ENCODE measurements around the gene ZC3H10. TPM values are rescaled to one million over a fixed set of nuclear protein-coding genes. Genes with fewer than 3 reads are reported as not detected.

The ZC3H10 gene
- total and polyA plus RNA-seq, 2 experiments from 2014 or later: 2.7 to 3.0 TPM

DNA sequence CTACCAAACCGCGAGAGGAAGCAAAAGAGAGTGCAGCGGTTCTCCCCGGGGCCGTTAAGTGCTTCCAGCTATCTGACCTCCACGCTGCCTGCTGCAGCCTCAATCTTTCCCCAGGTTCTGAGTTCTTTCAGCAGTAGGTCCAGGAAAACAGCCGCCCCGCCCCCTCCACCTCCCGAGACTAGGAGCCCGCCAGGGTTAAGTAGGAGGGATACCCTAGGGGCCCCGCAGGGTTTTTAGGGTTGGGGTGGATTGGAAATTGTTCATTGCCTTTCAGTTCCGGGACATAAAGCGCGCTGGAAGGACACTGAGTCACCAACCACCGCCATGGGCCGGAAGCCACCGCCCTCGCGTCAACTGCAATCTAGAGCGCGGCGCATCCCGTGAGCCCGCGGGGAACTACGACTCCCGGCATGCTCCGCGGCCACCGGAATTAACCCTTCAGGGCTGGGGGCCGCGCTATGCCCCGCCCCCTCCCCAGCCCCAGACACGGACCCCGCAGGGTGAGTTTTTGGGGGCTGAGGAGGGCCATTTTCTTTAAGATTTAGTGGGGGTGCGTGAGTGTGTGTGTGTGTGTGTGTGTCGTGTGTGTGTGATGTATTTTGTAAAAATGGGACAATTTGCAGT lies 34.2 kb downstream of the ZC3H10 start, which contains the start of gene MYL6B:
Gene MYL6B (plus strand): TSS at position 456 of the 624 bp plus-strand sequence. CDS start 1,332 bp downstream, outside the sequence.
- in situ Hi-C loops (cut with MboI): no loop called here
- Histone ChIP-seq H3K9me2 (ENCODE audit: insufficient read depth) (no peaks in the 10 kb centered on the region), H3F3A (ENCODE audit: insufficient read depth) (peaks cover 16% of the 10 kb centered on the region; the same call in 1 of the 2 replicates), H2AFZ (peak within 1 kb of the TSS; percentile 92), H3K9me3 (ENCODE audit: low read depth) (no peaks in the 10 kb centered on the region), H4K20me1 (ENCODE audit: insufficient read depth) (no peaks in the 10 kb centered on the region), H3K4me2 (ENCODE audit: unreplicated experiment) (peak within 1 kb of the TSS; percentile 87), H3K4me3 (peak within 1 kb of the TSS; percentile 78), H3K9ac (peak within 1 kb of the TSS; percentile 82), H3K79me2 (ENCODE audit: insufficient read depth) (peaks cover 20% of the 10 kb centered on the region), H3K36me3 (ENCODE audit: low read depth) (no peaks in the 10 kb centered on the region), H3K27me3 (replicated peaks; ENCODE audit: insufficient read depth) (no peaks in the 10 kb centered on the region), H3K27ac (peak within 1 kb of the TSS; percentile 81), H3K4me1 (ENCODE audit: insufficient read depth) (peaks cover 16% of the 10 kb centered on the region)
- WGBS, 2 experiments (ENCODE audit: low coverage in 1 of 2, low lambda C conversion rate in 2 of 2, missing lambda C conversion rate in 2 of 2): 1% methylated on average over 23 to 28 of the region's 37 CpGs
- peak; percentile 98 for DNase-seq
- TF ChIP-seq EZH2phosphoT487 (IDR thresholded peaks at IDR 0.05; ENCODE audit: insufficient read depth, low read depth): no peak
- TF ChIP-seq EZH2 (IDR thresholded peaks at IDR 0.05; ENCODE audit: insufficient read depth, poor library complexity, severe bottlenecking): no peak

DNA sequence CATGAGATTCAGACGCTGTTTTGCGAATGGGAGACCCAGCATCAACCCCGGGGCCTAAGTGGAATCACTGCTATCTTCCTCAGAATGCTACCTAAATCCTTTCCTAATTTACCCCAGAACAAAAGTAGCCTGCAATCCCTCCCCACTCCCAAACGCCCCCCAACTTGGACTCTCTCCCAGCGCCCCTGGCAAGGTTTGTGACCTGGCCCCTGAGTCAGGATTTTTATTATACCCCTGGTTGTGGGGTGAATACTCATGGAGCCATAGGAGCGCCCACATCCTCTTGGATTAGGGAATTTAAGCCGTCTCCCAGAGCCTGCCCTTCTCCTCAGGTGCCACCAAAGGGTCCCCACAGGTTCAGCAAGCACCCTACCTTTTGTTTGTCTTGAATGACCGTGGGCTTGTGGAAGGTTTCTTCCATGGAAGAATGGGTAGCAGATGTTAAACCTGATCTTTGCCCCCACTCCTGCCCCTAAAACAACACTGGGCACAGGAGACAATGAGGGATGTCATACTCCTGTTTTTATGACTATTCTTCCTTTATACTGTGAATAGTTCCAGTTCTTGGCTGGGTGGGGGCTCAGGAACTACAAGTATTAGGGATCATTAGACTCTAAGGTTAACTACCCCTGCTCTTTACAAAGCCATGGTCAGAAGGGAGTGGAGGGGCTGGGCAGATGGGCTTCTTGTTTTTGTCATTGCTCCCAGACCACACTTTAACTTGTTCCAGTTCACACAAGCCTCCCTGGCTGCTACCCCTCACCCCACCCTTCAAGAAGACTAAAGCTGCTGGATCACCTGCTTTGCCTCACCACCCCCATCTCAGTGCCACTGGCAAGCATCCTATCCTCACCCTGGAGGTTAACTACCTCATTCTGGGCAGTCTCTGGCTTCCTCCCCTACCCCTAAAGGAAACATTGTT lies 35.0 kb downstream of the ZC3H10 start:
- Histone ChIP-seq H3K4me1 (ENCODE audit: insufficient read depth) (peaks cover 16% of the 10 kb centered on the region), H3K4me3 (peak overlapping the region; percentile 78), H3K36me3 (ENCODE audit: low read depth) (no peaks in the 10 kb centered on the region), H3K4me2 (ENCODE audit: unreplicated experiment) (peak overlapping the region; percentile 87), H3K79me2 (ENCODE audit: insufficient read depth) (peaks cover 20% of the 10 kb centered on the region), H3K27me3 (replicated peaks; ENCODE audit: insufficient read depth) (no peaks in the 10 kb centered on the region), H3K27ac (0 out of 2 replicates have a peak overlapping the region, but pooled peaks have one; percentile 81), H3F3A (ENCODE audit: insufficient read depth) (peaks cover 17% of the 10 kb centered on the region; the same call in 1 of the 2 replicates), H3K9me2 (ENCODE audit: insufficient read depth) (no peaks in the 10 kb centered on the region), H2AFZ (peak overlapping the region; percentile 92), H3K9ac (peak overlapping the region; percentile 82), H4K20me1 (ENCODE audit: insufficient read depth) (no peaks in the 10 kb centered on the region), H3K9me3 (ENCODE audit: low read depth) (no peaks in the 10 kb centered on the region)
- TF ChIP-seq EZH2 (IDR thresholded peaks at IDR 0.05; ENCODE audit: insufficient read depth, poor library complexity, severe bottlenecking): no peak
- 1 to 3% methylated on average over 8 of the region's 8 CpGs for WGBS, 2 experiments (ENCODE audit: low coverage in 1 of 2, low lambda C conversion rate in 2 of 2, missing lambda C conversion rate in 2 of 2)
- in situ Hi-C loops (cut with MboI): no loop called here
- peak; percentile 30 for DNase-seq

GRCh38 chr12:56153678-56154065 lies 35.6 kb downstream of the ZC3H10 start:
- Histone ChIP-seq H3K27me3 (replicated peaks; ENCODE audit: insufficient read depth) (no peaks in the 10 kb centered on the region), H3K79me2 (ENCODE audit: insufficient read depth) (peaks cover 25% of the 10 kb centered on the region), H2AFZ (no peak overlapping the region), H3K27ac (no peak overlapping the region), H3F3A (ENCODE audit: insufficient read depth) (peaks cover 20% of the 10 kb centered on the region), H3K9ac (peak overlapping the region; percentile 82; the same call in 1 of the 2 replicates), H3K4me2 (ENCODE audit: unreplicated experiment) (no peak overlapping the region), H3K4me1 (ENCODE audit: insufficient read depth) (peaks cover 16% of the 10 kb centered on the region), H3K9me3 (ENCODE audit: low read depth) (no peaks in the 10 kb centered on the region), H3K36me3 (ENCODE audit: low read depth) (no peaks in the 10 kb centered on the region), H4K20me1 (ENCODE audit: insufficient read depth) (no peaks in the 10 kb centered on the region), H3K4me3 (no peak overlapping the region), H3K9me2 (ENCODE audit: insufficient read depth) (no peaks in the 10 kb centered on the region)
- DNase-seq: no peak
- in situ Hi-C loops (cut with MboI): no loop called here
- WGBS, 2 experiments (ENCODE audit: low coverage in 1 of 2, low lambda C conversion rate in 2 of 2, missing lambda C conversion rate in 2 of 2): 72 to 83% methylated on average over 5 of the region's 5 CpGs
- TF ChIP-seq EZH2 (IDR thresholded peaks at IDR 0.05; ENCODE audit: insufficient read depth, poor library complexity, severe bottlenecking) (no peak), EZH2phosphoT487 (IDR thresholded peaks at IDR 0.05; ENCODE audit: insufficient read depth, low read depth) (no peak)

DNA sequence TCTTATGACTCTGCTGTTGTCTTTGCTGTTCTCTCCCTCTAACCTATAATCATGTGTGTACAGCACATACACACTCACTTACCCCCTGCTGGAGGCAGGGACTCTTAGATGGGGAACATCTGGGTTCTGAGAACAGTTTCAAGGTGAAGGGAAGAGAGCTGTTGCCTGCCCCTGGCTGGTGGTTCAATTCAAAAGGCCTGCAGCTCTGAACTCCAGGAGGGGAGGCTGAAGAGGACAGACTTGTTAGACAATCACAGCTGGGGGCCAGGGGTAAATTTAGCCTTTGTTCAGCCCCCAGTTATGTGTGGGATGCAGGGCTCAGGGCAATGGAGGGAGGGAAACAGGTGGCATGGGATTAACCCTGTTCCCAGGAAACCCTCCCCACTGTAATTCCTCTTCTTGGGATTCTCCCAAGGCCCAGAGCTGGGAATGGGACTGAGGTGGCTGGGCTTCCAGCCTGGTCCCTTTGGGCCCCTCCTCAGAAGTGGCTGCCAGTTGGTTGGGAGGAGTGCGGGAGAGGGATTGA lies 36.2 kb downstream of the ZC3H10 start:
- Histone ChIP-seq H3K4me3 (no peak overlapping the region), H3F3A (ENCODE audit: insufficient read depth) (peaks cover 26% of the 10 kb centered on the region), H3K79me2 (ENCODE audit: insufficient read depth) (peaks cover 31% of the 10 kb centered on the region), H3K36me3 (ENCODE audit: low read depth) (no peaks in the 10 kb centered on the region), H3K9me3 (ENCODE audit: low read depth) (no peaks in the 10 kb centered on the region), H3K4me2 (ENCODE audit: unreplicated experiment) (no peak overlapping the region), H3K27ac (no peak overlapping the region), H3K9ac (no peak overlapping the region), H4K20me1 (ENCODE audit: insufficient read depth) (0 out of 2 replicates have a peak, but pooled peaks cover under 1% of the 10 kb centered on the region), H3K9me2 (ENCODE audit: insufficient read depth) (no peaks in the 10 kb centered on the region), H3K4me1 (ENCODE audit: insufficient read depth) (peaks cover 16% of the 10 kb centered on the region), H2AFZ (no peak overlapping the region), H3K27me3 (replicated peaks; ENCODE audit: insufficient read depth) (no peaks in the 10 kb centered on the region)
- no peak for DNase-seq
- in situ Hi-C loops (cut with MboI): no loop called here
- 100% methylated on average over 1 of the region's 1 CpG for WGBS, 2 experiments (ENCODE audit: low coverage in 1 of 2, low lambda C conversion rate in 2 of 2, missing lambda C conversion rate in 2 of 2)
- TF ChIP-seq EZH2phosphoT487 (IDR thresholded peaks at IDR 0.05; ENCODE audit: insufficient read depth, low read depth) (no peak), EZH2 (IDR thresholded peaks at IDR 0.05; ENCODE audit: insufficient read depth, poor library complexity, severe bottlenecking) (no peak)

Measured in GM23248 (cell line).